ENCODE measurements around the gene TANC1. TPM values are rescaled to one million over a fixed set of nuclear protein-coding genes. Genes with fewer than 3 reads are reported as not detected.

TANC1 gene
- total RNA-seq, 1 experiment from 2014 or later, result 18.6 TPM

DNA sequence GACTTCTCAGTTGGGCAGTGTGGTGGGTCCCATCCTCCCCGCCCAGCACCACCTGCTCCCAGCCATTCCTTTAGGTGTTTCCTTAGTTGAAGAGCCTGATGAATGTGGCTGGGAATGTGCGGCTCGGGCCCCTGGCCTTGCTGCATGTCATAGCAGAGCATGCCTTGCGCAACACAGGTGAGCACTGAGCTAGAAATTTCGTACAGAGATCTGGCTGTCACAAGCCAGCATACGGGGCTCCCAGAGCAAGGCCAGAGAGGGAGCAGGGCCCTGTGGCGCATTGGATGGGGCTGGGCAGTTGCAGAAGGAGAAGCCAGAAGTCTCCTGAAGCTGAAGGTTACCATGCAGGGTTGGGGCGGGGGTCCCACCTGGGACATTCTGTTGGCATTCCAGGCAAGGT, 188.4 kb downstream of the TANC1 start:
- no peak for DNase-seq (ENCODE audit: low spot score)

GRCh38 chr2:159157361-159158209, 189.1 kb downstream of the TANC1 start:
- no peak for DNase-seq (ENCODE audit: low spot score)

DNA sequence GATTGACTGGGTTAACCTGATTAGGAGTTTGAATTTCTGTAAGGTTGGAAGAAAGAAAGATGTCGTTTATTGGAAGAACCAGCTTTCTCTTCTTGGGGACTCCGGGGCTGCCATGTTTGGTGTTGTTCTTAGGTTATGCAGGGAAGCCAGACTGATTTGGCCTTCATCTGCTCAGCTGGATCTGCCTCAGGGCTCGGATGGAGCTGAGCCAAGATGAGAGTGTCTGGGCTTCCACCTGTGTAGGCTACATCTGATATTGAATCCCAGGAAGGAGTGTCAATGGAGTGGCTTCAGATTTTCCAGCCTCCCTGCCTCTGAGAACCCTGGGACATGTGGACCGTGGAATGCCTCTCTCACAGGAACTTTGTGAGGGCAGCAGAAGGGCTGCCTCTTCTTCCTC, 192.0 kb downstream of the TANC1 start:
- no peak for DNase-seq (ENCODE audit: low spot score)

DNA sequence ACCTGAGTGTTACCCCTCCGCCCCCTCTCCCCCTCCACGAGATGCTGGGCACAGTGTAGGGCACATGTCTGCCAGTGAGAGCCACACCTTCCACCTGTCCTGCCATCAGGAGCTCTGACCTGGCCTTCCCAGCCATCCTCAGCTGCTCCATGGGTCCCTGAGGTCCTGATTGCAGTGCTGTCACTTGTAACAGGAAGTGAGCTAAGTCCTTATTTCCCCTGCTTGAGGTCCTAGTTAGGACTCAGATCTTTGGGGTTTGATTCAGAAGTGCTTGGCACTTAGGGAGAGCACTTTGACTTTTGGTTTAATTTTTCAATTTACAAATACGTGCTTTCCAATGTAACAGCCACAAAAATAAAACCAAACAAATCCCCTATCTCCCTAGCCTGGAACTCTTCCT, 192.5 kb downstream of the TANC1 start:
- DNase-seq (ENCODE audit: low spot score), result no peak

- DNase-seq (ENCODE audit: low spot score), result no peak
Observed at GRCh38 chr2:159163930-159164329, 195.5 kb downstream of the TANC1 start.

GRCh38 chr2:159164457-159164911, 196.0 kb downstream of the TANC1 start:
- DNase-seq (ENCODE audit: low spot score), result no peak

DNA sequence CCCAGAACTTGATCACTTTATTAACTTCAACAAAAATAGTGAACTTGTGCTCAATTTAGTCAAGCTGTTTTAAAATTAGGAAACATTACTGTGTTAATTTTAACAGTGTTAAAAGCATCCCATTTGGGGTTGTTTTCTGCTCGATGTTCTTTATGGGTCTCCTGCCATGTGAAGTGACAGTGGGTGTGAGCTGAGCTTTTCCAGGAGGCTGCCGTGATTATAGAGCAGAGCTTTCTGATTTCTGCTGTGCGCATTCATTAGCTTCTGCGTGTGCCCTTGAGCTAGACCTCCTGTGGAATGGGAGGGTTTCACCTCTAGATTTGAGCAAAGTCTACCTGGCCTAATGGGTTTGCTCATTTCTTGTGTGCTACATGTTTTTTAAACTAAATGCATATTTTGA, 196.6 kb downstream of the TANC1 start:
- DNase-seq (ENCODE audit: low spot score), result no peak

DNA sequence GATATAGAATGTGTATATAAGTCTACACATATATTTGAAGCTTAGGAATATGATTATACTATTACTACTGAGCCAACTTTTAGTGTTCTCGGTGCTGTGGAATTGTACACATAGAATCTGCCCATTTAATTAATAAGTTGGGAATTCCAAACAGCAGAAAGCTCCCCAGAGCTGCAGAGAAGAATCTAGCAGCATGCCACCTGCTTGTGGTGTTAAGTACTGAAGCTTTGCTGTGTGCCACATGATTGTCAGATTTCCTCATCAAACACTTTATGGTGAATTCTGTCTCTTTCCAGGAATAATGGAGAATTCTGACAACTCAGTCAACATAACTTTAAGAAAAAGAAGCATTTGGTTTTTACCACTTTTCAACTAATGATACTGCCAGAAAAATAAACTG, 200.3 kb downstream of the TANC1 start:
- peak; percentile 52 for DNase-seq (ENCODE audit: low spot score)

DNA sequence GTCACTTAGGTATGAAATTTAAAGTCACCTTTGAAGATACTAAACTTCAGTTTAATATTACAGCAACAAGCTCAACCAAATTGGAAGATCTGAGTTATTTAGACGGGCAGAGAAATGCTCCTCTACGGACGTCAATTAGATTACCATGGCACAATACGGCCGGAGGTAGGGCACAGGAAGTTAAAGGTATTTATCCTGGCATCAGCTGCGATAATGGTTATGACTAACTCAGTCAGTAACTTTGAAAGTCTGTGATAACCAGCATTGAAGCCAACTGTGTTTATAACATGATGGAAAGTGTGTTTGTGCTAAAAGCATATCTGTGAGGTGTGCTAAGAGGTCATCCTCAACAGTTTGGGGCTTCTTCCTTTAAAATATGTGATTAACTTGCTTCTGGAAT, 200.7 kb downstream of the TANC1 start:
- no peak for DNase-seq (ENCODE audit: low spot score)

- DNase-seq (ENCODE audit: low spot score), result no peak
Observed at GRCh38 chr2:159172403-159172802, 204.0 kb downstream of the TANC1 start.

GRCh38 chr2:159174759-159175158, 206.3 kb downstream of the TANC1 start:
- no peak for DNase-seq (ENCODE audit: low spot score)

- DNase-seq (ENCODE audit: low spot score), result no peak
Observed at GRCh38 chr2:159175182-159175581, 206.7 kb downstream of the TANC1 start.

- DNase-seq (ENCODE audit: low spot score), result no peak
Observed at GRCh38 chr2:159175927-159176326, 207.5 kb downstream of the TANC1 start.

- no peak for DNase-seq (ENCODE audit: low spot score)
Observed at GRCh38 chr2:159176555-159176954, 208.1 kb downstream of the TANC1 start.

DNA sequence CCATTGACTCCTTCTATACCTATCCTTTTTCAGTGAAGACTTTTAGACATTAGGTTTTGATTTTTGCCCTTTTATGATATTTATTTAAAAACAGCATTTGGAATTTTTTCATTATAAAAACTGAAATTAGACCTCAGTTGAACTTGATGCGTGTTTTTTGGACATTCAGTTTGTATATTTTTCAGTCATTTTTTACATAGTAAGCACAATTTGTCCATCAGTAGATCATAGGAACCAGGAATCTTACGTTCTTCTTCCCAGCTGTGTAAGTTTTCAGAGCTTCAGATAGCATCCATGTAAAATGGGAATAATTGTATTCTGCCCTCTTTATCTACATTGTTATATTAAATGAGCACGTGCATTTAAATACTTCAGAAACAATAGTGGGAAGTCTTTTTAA, 208.9 kb downstream of the TANC1 start:
- no peak for DNase-seq (ENCODE audit: low spot score)

DNA sequence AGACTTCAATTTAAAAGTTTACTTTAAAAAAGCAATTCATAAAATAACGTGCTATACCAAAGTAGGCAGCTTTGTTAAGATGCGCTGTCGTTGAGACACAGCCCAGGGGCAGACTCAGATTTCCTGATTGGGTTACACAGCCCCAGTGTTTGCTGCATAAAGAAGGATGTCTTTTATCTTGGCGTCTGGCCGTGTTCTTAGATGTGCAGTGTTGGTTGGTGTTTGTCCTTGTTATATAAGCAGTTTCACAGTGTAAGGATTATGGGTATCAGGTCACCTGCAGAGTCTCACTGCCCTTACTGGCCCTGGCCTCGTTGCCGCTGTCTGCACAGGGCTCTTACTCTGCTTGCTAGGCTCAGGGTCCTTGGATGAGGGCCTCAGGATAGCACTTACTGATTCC, 209.5 kb downstream of the TANC1 start:
- DNase-seq (ENCODE audit: low spot score), result no peak

DNA sequence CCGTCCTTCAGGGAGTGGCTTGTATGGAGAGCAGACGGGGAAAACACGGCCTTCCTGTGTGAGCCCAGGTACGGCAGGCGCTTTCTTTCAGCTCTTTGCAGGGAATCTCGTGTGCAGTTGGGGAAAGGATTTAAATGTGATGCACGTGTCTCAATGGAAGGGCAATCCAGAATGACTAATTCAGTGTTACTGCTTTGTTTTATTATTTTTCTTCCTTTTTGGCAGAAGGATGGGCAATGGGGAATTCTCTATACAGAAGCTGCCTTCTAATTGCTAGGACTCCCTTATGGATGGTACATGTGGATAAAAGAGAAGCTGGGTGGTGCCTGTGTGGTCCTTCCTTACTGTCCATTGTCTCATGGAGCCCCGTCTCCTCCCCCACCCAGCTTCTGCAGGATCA, 210.7 kb downstream of the TANC1 start:
- DNase-seq (ENCODE audit: low spot score), result no peak

GRCh38 chr2:159179696-159180095, 211.3 kb downstream of the TANC1 start:
- DNase-seq (ENCODE audit: low spot score), result no peak

GRCh38 chr2:159183346-159183745, 214.9 kb downstream of the TANC1 start:
- DNase-seq (ENCODE audit: low spot score), result no peak

DNA sequence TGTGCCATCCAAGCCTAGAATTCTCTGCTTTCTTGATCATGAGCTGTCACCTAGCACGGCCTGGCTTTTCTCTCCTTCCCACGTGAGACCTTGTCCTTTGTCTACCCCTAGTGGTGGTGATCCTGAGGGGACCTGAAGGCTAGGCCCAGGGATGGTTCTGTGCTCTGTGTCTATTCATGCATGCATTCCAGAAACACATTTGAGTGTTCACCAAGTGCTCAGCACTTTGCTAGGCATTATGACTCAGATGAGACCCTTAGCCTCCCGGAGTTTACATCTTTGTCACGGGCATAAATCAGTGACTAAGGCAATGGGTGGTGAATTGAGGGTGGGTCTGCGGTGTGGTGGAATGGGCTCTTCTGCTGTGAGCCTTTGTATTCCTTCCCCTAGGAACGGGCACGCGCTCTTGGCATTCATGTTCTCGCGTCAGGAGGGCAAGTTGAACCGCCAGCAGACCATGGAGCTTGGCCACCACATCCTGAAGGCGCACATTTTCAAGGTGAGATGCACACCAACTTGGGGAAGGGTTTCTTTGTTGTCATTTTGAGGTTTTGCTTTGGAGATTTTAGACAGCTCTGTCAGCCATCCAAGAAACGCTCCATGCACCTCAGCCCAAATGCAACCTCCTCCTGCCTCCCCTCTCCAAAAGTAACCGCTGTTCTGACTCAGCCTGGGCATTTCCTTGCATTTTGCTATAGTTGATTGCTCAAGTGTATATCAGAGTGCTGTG, 217.1 kb downstream of the TANC1 start:
- peak; percentile 70 for DNase-seq (ENCODE audit: low spot score)

DNA sequence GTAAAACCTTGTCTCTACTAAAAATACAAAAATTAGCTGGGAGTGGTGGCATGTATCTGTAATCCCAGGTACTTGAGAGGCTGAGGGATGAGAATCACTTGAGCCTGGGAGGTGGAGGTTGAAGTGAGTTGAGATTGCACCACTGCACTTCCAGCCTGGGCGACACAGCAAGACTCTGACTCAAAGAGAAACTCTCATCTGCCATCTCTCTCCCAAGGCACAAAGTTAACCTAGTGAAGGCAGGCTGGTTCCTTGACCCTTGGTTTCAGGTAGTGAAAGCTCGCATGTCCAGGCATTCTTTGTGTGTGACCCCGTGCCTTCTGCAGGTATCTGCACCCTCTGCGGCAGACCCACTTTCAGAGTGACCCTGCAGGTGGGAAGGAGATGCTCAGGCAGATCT, 218.0 kb downstream of the TANC1 start:
- no peak for DNase-seq (ENCODE audit: low spot score)

GRCh38 chr2:159187106-159187505, 218.7 kb downstream of the TANC1 start:
- DNase-seq (ENCODE audit: low spot score), result no peak

GRCh38 chr2:159188449-159188848, 220.0 kb downstream of the TANC1 start:
- DNase-seq (ENCODE audit: low spot score), result no peak

Measured in HT-29 (cell line).